Esophagus squamous epithelium (tissue), 4 donors: Measurements from ENCODE around the gene RXRG.

ENCODE experiments used
- CTCF ChIP-seq, 6 experiments: fragments of 450-650 bp in 4 of 6; fragments of 200-600 bp in 2 of 6; sonication (generic) in 2 of 6; IDR thresholded peaks; one replicate each; pipeline ENCODE4 v1.5.1; 2016 to 2019; ENCODE audit warnings: antibody characterized with exemption in 6 of 6, mild to moderate bottlenecking in 4 of 6, moderate library complexity in 4 of 6
- POLR2A ChIP-seq, 4 donors: fragments of 450-650 bp; IDR thresholded peaks; one replicate each; pipeline ENCODE4 v1.6.1; 2017; ENCODE audit warnings: antibody characterized with exemption in 4 of 4, mild to moderate bottlenecking in 4 of 4, moderate library complexity in 3 of 4

- no peak for TF ChIP-seq POLR2A (IDR thresholded peaks at IDR 0.05)
- no peak for TF ChIP-seq CTCF (IDR thresholded peaks at IDR 0.05)
These were observed 13.8 kb downstream of the RXRG start for GRCh38 chr1:165431079-165431478.
